ENCODE results near the gene NEB. TPM values are rescaled to one million over a fixed set of nuclear protein-coding genes. Genes with fewer than 3 reads are reported as not detected.

NEB gene
- total and polyA plus RNA-seq, 2 of the 13 experiments (the other 11 are each of a cell fraction or from before 2014, with no cell fraction given), result 0.21 to 0.24 TPM

GRCh38 chr2:151619337-151619989 is 114.8 kb downstream of the NEB start (continued):
- 0 out of 2 replicates have a peak, but pooled peaks have one; percentile 26 for TF ChIP-seq ATF2 (CRISPR knock-in tag; IDR thresholded peaks at IDR 0.05)
- no peak for TF ChIP-seq ZBTB26 (CRISPR knock-in tag; IDR thresholded peaks at IDR 0.05; ENCODE audit: borderline replicate concordance)
- TF ChIP-seq TEAD3 (CRISPR knock-in tag; optimal IDR thresholded peaks at IDR 0.05; ENCODE audit: borderline replicate concordance), result peak; percentile 26

- Histone ChIP-seq H3K9me3 (ENCODE audit: low read length) (no peaks in the 10 kb centered on the region), H3K4me1 (ENCODE audit: insufficient read depth, low read length) (peaks cover 10% of the 10 kb centered on the region), H3K9ac (ENCODE audit: insufficient read depth, low read depth, low read length) (no peak overlapping the region), H3K4me3 (replicated peaks in 1 of 3; ENCODE audit: insufficient read depth in 1 of 3, low read depth in 2 of 3, low read length in 3 of 3) (no peak overlapping the region), H3K79me2 (ENCODE audit: insufficient read depth, low read length) (no peaks in the 10 kb centered on the region), H4K20me1 (ENCODE audit: insufficient read depth, low read length) (no peaks in the 10 kb centered on the region), H3K27ac (ENCODE audit: extremely low read length, insufficient read depth, low read length) (no peak overlapping the region), H3K27me3 (ENCODE audit: control insufficient read depth in 1 of 2, insufficient read depth in 2 of 2, low read length in 2 of 2) (no peaks in the 10 kb centered on the region), H3K36me3 (replicated peaks in 1 of 2; ENCODE audit: control insufficient read depth in 1 of 2, insufficient read depth in 2 of 2, low read length in 2 of 2) (no peaks in the 10 kb centered on the region), H3K4me2 (ENCODE audit: low read depth, low read length) (no peak overlapping the region), H2AFZ (ENCODE audit: low read length) (no peak overlapping the region)
- FAIRE-seq (no peak), ATAC-seq (no peak), DNase-seq (ENCODE audit: low spot score) (no peak)
- ChIA-PET CTCF (ENCODE audit: low intra/inter-chr PET ratio, low total read pairs) (no interaction called here), POLR2A (no interaction called here)
- TF ChIP-seq ZNF234 (CRISPR knock-in tag; conservative IDR thresholded peaks at IDR 0.05) (no peak), MLLT10 (CRISPR knock-in tag; IDR thresholded peaks at IDR 0.05) (no peak), ZFP36 (IDR thresholded peaks at IDR 0.05; ENCODE audit: borderline replicate concordance, low read depth, low read length, partially characterized antibody) (no peak), MED1 (CRISPR knock-in tag; IDR thresholded peaks at IDR 0.05) (no peak), HDAC1 (CRISPR knock-in tag; IDR thresholded peaks at IDR 0.05) (no peak), ZNF296 (CRISPR knock-in tag; conservative IDR thresholded peaks at IDR 0.05) (no peak)
- intact Hi-C loops (cut with micrococcal nuclease; ENCODE audit: unreplicated experiment), result no loop called here
- no TSS peak for BruUV-seq (replicated peaks)
- in situ Hi-C loops (cut with HindIII; ENCODE audit: extremely low pct_ligation_motif_present, low pct_unique_long_range_greater_than_20kb), result no loop called here
- WGBS (ENCODE audit: low lambda C conversion rate), result 88% methylated on average over 2 of the region's 2 CpGs
These were observed 117.4 kb downstream of the NEB start for GRCh38 chr2:151616760-151617339.
